Smooth muscle cell of bladder (primary cell): ENCODE measurements around the gene TOGARAM1. TPM values are rescaled to one million over a fixed set of nuclear protein-coding genes. Genes with fewer than 3 reads are reported as not detected.

Experiments
- total RNA-seq: library from RNA; depleted of rRNA; stranded (reverse); fragments of >200 nt; gene quantifications from 2 replicates; pipeline ENCODE4 v1.2.3, GENCODE V29; 2014

The TOGARAM1 gene, protein sequence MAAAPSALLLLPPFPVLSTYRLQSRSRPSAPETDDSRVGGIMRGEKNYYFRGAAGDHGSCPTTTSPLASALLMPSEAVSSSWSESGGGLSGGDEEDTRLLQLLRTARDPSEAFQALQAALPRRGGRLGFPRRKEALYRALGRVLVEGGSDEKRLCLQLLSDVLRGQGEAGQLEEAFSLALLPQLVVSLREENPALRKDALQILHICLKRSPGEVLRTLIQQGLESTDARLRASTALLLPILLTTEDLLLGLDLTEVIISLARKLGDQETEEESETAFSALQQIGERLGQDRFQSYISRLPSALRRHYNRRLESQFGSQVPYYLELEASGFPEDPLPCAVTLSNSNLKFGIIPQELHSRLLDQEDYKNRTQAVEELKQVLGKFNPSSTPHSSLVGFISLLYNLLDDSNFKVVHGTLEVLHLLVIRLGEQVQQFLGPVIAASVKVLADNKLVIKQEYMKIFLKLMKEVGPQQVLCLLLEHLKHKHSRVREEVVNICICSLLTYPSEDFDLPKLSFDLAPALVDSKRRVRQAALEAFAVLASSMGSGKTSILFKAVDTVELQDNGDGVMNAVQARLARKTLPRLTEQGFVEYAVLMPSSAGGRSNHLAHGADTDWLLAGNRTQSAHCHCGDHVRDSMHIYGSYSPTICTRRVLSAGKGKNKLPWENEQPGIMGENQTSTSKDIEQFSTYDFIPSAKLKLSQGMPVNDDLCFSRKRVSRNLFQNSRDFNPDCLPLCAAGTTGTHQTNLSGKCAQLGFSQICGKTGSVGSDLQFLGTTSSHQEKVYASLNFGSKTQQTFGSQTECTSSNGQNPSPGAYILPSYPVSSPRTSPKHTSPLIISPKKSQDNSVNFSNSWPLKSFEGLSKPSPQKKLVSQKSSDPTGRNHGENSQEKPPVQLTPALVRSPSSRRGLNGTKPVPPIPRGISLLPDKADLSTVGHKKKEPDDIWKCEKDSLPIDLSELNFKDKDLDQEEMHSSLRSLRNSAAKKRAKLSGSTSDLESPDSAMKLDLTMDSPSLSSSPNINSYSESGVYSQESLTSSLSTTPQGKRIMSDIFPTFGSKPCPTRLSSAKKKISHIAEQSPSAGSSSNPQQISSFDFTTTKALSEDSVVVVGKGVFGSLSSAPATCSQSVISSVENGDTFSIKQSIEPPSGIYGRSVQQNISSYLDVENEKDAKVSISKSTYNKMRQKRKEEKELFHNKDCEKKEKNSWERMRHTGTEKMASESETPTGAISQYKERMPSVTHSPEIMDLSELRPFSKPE (N-terminal part only)
- total RNA-seq = 13.1 and 13.8 TPM in 2 replicates

DNA sequence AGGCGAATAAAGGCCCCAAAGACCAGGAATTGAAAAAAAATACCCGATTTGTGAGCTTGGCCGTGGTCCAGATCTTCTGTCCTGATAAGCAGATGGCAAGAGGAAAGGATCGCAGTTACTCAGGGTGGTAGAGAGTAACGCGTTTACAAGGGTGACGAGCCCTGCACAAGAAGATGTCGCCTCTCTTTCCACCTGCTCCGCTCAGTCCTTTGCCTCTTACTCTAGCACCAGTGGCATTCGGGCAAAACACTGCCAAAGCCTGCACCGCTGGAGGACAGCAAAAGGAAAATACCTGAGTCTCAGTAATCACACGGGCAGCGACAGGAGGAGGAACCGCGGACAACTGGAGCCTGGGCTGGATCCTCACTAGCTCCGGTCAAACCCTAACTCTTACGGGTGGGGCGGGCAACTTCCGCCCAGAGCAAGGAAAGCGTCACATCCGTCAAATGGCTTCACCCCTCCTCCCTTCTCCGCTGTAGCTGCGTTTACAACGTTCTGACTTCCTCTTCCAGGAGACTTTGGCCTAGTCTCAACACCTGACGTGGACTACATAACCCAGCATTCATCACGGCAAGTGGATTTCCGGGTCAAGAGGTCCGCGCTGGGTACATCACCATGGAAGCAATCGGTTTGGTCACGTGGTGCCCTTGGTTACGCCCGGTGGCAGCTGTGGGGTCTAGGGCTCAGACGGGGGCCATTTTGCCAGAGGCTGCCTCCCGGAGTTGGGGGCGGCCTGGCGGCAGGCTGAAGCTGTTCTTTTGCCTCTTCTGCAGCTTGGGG, at the start of gene TOGARAM1, which contains the start of gene KLHL28:
TSS of gene TOGARAM1 (plus strand) at position 637 of the 780 bp plus-strand sequence. CDS start 232 bp downstream, outside the sequence.
TSS of gene KLHL28 (minus strand) at position 394 of the 780 bp plus-strand sequence. CDS start 16,019 bp downstream, outside the sequence.

GRCh38 chr14:45083976-45084722, 122.2 kb downstream of the TOGARAM1 start, which contains the start of gene PRPF39:
Gene PRPF39 (plus strand): TSS chr14:45084116. CDS start chr14:45095240, 11,124 bp downstream.

Other genes starting within 250 kb of the TOGARAM1 start
- 9.0 and 10.5 TPM in 2 replicates for gene KLHL28, start 243 bp upstream of the TOGARAM1 start, total RNA-seq
- gene PRPF39, start 121.9 kb downstream of the TOGARAM1 start, total RNA-seq = 22.3 and 24.9 TPM in 2 replicates
- 19.8 and 22.9 TPM in 2 replicates for gene FKBP3, start 172.3 kb downstream of the TOGARAM1 start, total RNA-seq
- 2.7 and 3.1 TPM in 2 replicates for gene FANCM, start 173.7 kb downstream of the TOGARAM1 start, total RNA-seq